HAP-1 (cell line): ENCODE results near the gene CAPN11.

Experiments
- DNase-seq, 2 experiments: peaks; one replicate each; pipeline ENCODE4 v3.0.0-alpha.2; 2016 to 2020; ENCODE audit warnings: low spot score in 2 of 2
- H3K27me3 ChIP-seq: fragments of 250-450 bp; sonication (Bioruptor Pico); 2 replicates; pipeline ENCODE4 v1.5.1; 2020; ENCODE audit warnings: low read depth, mild to moderate bottlenecking, moderate library complexity
- H3K36me3 ChIP-seq: fragments of 250-450 bp; sonication (Bioruptor Pico); replicated peaks from 2 replicates; pipeline ENCODE4 v1.5.1; 2020; ENCODE audit warnings: mild to moderate bottlenecking
- H3K4me1 ChIP-seq: fragments of 250-450 bp; sonication (Bioruptor Pico); 2 replicates; pipeline ENCODE4 v1.5.1; 2020; ENCODE audit warnings: mild to moderate bottlenecking
- H3K4me3 ChIP-seq: fragments of 250-450 bp; sonication (Bioruptor Pico); 2 replicates; pipeline ENCODE4 v1.5.1; 2020; ENCODE audit warnings: mild to moderate bottlenecking, moderate library complexity
- H3K9me3 ChIP-seq: fragments of 250-450 bp; sonication (Bioruptor Pico); 2 replicates; pipeline ENCODE4 v1.5.1; 2020; ENCODE audit warnings: mild to moderate bottlenecking, moderate library complexity
- in situ Hi-C: fragments of 300-500 bp; cut with MboI; formaldehyde crosslinking; loops from 3 replicates; pipeline ENCODE4 v1.14.3; 2020; ENCODE audit warnings: low sequenced_read_pairs, inconsistent platforms, mixed read lengths

The CAPN11 gene

DNA sequence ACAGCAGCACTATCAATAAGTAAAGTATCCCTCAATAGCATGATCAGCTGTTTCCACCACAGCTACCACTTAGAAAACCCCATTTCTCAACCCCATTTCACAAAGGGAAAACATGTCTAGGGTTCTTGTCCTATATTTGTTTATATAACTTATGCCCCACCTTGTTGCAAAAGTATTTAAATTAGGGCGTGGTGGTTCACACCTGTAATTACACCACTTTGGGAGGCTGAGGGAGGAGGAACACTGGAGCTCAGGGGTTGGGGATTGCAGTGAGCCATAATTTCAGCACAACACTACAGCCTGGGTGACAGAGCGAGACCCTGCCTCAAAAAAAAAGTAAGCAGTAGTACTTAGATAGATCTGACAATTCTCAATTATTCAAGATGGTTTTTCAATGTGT is 35.1 kb upstream of the CAPN11 start:
- in situ Hi-C loops, result no loop called here
- Histone ChIP-seq H3K4me1 (peaks cover 40% of the 10 kb centered on the region), H3K9me3 (no peaks in the 10 kb centered on the region), H3K27me3 (no peaks in the 10 kb centered on the region), H3K36me3 (peaks cover 7% of the 10 kb centered on the region), H3K4me3 (no peak overlapping the region)
- no peak for DNase-seq

DNA sequence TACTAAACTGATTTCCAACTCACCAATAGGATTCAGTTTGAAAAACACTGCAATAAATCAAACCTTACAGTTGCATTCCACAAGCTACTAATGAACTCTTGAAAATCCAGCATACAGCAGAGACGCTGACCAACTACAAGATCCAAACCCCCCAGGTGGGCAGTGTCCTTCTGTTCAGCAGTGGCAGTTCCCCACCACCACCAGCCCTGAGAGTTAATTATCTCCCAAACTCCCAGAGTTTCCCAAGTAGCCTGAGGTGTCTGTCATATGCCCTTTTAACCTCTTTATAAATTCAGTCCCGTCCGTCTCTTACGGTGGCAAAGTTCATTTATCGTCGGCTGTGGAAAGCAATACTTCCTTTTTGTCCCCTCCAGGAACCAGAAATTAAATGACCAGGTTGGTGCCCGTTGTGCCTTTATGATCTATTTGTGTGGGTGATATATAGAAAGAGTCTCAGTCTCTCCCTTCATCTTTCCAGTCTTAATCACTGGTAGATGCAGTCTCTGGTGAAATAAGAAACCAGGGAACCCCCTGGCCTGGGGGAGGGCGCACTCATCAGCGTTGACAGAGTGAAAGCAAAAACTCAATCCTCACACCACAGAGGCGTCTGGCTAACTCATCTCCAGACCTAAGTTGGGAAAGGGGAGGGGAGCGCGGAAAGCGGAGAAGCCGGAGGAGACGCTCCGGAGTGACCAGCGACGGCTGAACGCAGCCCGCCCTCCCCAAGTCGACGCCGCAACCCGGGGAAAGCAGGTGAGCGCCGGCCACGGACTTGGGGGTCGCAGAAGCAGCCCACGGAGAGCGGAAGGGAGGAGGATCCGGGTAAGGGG is 32.1 kb upstream of the CAPN11 start:
- peaks cover 7% of the 10 kb centered on the region for H3K36me3 ChIP-seq
- in situ Hi-C loops, result no loop called here
- H3K4me3 ChIP-seq, result peak overlapping the region; percentile 82
- H3K9me3 ChIP-seq, result no peaks in the 10 kb centered on the region
- no peaks in the 10 kb centered on the region for H3K27me3 ChIP-seq
- H3K4me1 ChIP-seq, result peaks cover 40% of the 10 kb centered on the region
- DNase-seq, result peak; percentile 39 to 72

DNA sequence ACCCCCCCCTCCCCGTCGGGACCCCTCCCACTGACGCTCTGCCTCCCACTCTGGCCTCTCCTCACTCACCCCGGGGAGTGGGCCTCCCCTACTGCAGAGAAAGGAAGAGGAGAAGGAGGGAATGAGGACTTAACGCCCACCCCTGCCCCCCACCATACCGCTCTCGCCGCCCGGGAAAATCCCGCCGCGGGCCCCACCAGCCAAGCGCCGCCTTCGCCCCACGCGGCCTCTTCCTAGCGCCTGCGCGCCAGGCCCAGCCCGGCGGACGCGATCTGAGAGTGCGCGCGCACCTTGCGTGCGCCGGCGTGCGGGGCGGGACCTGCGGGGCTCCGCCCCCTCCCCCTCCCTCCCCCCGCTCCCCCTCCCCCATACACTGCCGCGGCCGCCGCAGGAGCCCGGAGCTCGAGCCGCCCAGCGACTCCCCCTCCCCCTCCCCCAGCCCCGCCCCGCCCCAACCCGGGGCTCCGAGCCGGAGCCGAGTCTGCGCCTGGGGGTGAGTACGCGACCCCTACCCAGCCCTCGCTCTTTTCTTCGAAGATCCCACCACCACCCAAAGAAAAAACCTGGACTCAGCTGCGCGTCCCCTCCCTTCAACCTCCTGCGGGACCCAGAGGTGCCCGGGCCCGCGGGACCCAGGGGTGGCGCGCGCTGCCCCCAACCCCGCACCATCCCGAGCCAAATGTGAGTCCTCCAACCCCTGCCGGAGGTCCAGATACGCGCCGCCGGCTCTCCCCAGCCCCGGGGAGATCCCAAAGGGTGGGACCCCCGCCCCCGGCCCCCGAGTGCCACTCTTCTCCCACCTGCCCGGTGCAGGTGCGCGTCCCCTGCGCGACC is 31.2 kb upstream of the CAPN11 start, which contains the start of the genes MRPL14 and TMEM63B:
TSS of gene MRPL14 (minus strand) at position 267 of the 834 bp plus-strand sequence. CDS start 10,841 bp downstream, outside the sequence.
TSS of gene TMEM63B (plus strand) at position 369 of the 834 bp plus-strand sequence. CDS start 7,031 bp downstream, outside the sequence.
- Histone ChIP-seq H3K9me3 (no peaks in the 10 kb centered on the region), H3K27me3 (no peaks in the 10 kb centered on the region), H3K4me1 (peaks cover 37% of the 10 kb centered on the region), H3K4me3 (peak within 1 kb of the TSS; percentile 82), H3K36me3 (peaks cover 7% of the 10 kb centered on the region)
- DNase-seq, result peak; percentile 81 to 89
- in situ Hi-C loops, result no loop called here

DNA sequence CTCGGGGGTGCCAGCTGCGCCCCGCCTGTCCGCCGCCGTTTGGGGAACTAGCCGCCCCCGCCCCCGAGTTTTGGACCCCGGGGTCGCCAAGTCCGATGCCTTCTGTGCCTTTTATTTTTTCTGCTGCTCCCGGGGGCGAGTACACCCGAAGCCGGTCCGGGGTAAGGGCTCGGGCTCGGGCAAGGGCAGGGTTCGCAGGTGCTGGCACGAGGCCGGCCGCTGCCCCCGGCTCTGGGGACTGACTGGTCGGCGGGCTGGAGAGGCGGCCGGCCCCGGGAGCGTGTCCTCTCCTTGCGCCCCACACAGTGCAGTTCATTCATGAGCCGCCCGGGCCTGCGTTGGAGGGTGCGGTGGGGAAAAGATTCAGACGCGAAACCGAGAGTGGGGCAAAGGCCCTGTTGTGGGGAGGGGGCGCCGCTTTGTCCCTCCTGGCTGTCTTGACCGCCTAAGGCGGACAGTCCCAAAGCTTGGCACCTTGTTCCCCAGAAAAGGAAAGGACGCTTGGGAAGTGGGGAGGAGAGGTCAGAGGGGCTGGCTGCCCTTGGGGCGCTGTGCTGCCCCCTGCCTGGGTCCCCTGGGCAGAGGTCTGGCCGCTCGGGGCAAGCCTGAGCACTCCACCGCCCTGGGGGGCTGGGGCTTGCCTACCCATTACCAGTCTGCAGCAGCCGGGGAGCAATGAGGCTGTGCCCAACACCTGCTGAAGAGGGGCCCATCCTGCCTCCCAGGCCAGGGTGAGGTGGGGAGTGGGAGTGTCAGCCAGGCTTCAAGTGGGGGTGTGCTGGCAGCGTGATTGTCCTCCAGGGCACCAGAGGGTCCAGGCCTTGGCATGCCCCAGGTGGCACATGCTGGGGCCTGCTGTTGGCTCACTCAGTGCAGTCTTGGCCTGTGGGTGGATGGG is 30.4 kb upstream of the CAPN11 start:
- peak in 1 of 2 experiments; percentile 64 for DNase-seq
- H3K27me3 ChIP-seq, result no peaks in the 10 kb centered on the region
- in situ Hi-C loops, result no loop called here

DNA sequence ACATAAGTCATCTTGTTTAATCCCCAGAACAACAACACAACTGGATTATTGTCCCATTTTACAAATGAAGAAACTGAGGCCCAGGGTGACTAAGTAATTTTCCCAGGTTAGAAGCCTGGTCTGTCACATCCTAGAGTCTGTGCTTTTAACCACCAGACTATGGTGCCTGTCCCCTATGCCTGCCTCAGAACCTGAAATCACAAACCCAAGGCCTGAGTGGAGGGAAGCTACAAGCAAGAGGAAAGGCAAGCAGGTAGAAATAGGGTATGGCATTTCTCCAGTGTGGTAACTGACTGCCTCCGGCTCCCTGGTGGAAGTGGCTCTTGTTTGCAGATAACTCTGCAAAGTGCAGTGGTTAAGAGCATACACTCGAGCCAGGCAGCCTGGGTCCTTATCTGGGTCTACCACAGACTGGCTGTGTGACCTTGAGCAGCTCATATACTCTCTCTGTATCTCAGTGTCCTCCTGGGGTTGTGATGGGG is 28.7 kb upstream of the CAPN11 start:
- H3K4me1 ChIP-seq, result peaks cover 16% of the 10 kb centered on the region
- no peak for DNase-seq
- H3K9me3 ChIP-seq, result no peaks in the 10 kb centered on the region
- no peak overlapping the region for H3K4me3 ChIP-seq
- no peaks in the 10 kb centered on the region for H3K27me3 ChIP-seq
- H3K36me3 ChIP-seq, result no peaks in the 10 kb centered on the region; the same call in none of the 2 replicates
- in situ Hi-C loops, result no loop called here

More for the DNA sequence above, 30.4 kb upstream of the CAPN11 start:
- Histone ChIP-seq H3K9me3 (no peaks in the 10 kb centered on the region), H3K4me1 (peaks cover 30% of the 10 kb centered on the region), H3K36me3 (peaks cover 7% of the 10 kb centered on the region), H3K4me3 (peak overlapping the region; percentile 82)

DNA sequence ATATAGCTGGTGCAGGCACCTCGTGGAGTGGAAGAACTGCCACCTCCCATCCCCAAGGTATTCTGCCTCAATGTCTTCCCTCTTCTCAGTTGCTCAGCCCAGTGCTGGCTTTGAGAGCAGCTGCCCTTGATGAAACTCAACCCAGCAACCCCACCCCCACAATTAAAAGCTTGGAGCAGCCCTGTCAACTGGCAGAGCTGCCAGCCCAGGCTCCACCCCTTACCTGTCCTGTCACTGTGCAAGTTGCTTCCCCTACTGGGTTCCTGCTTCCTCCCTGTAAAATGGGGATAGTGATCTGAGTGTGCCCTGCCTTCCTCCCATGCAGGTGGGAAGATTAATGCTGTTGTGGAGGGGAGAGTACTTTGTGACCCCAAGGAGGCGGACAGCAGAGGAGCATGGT is 26.7 kb upstream of the CAPN11 start:
- no peak for DNase-seq
- in situ Hi-C loops, result no loop called here
- no peaks in the 10 kb centered on the region for H3K9me3 ChIP-seq
- H3K27me3 ChIP-seq, result no peaks in the 10 kb centered on the region
- no peak overlapping the region for H3K4me3 ChIP-seq
- peaks cover 7% of the 10 kb centered on the region for H3K4me1 ChIP-seq
- H3K36me3 ChIP-seq, result no peaks in the 10 kb centered on the region; the same call in 1 of the 2 replicates

DNA sequence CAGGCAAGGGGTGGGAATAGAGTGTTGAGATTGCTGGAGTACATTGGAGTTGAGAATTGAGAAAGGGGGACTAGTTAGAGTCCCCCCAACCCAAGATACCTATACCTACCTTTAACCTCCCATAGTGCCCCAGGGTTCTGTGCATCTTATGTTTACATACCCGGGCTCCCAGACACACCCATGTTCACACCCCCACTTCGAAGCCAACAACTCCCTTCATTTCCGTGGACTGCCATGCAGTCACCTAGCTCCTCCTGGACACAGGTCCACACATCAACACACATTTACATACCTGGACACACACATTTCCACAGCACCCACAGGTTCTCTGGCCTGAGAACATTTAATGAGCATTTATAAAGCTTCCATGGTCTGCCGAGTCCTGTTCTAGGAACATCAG is 26.1 kb upstream of the CAPN11 start:
- no peak for DNase-seq
- Histone ChIP-seq H3K4me1 (peaks cover 7% of the 10 kb centered on the region), H3K27me3 (no peaks in the 10 kb centered on the region), H3K36me3 (no peaks in the 10 kb centered on the region; the same call in 1 of the 2 replicates), H3K4me3 (no peak overlapping the region), H3K9me3 (no peaks in the 10 kb centered on the region)
- in situ Hi-C loops, result no loop called here

DNA sequence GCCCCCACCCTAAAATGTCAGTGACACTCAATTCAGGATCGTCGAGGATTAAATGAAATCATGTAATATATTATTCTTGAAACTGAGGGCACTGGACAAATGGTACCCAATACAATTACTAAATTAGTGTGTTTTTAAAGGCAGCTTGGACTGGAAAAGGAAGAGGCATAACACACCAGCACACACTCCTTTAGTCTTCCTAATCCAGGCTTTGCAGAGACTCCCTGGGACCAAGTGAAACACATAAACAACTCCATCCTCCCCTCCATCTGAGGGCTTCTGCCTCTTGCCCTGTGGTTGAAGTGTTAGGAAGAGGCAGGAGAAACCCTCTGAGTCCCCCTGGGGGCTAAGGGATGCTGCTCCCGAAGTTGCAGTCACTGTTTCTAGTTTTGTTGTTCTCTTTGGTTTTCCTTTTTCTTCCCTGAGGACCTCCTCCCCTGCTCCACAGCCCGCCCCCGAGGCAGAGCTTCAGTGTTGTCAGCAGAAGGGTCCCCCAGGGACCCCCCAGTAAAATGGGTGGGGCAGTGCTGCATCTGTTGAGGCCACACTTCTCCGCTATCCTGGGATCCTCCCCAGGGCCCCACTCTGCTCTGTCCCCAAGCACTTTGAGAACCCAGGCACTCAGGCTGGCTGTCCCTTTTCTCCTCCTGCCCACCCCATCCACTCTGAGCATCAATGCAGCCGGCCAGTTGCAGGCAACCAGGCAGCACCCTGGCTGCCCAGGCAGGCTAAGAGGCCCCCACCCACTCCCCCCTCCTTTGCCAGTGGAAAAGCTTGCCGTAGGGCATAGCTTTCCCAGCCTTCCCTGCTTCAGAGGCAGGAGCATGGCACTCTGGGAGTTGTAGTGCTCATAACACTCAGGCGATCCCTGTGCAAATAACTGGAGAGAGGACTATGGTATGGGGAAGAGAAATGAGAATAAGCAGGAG is 25.4 kb upstream of the CAPN11 start:
- Histone ChIP-seq H3K27me3 (no peaks in the 10 kb centered on the region), H3K4me1 (peaks cover 6% of the 10 kb centered on the region), H3K36me3 (no peaks in the 10 kb centered on the region; the same call in 1 of the 2 replicates), H3K4me3 (no peak overlapping the region), H3K9me3 (no peaks in the 10 kb centered on the region)
- in situ Hi-C loops, result no loop called here
- peak; percentile 28 to 73 for DNase-seq

DNA sequence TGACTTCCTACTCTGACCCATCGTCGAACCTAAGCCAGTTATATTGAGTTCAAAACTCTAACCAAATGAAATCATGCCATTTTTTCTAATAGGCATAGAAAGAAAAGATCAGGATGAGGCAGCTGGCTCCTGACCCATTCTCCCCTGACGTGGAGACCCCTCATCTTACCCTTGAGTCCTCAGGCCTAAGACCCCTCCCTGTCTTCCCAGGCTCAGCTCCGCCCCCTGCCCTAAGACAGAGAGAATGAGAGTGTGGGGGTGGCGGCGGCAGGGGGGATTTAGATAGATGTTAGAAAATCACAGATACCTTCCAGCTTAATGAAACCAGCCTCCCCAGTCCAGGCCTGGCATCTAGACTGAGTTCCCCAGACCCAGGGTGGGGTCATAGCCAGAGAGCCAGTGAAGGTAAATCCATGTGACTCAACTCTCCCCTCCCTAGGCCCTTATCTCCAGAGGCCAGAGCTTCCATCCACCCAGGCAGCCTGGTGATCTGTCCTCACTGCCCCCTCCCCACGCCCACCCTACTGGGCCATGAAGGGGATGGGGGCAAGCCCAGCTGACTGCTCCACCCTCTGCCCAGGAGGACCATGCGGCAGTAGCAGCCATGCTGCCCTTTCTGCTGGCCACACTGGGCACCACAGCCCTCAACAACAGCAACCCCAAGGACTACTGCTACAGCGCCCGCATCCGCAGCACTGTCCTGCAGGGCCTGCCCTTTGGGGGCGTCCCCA is 24.5 kb upstream of the CAPN11 start:
- Histone ChIP-seq H3K27me3 (no peaks in the 10 kb centered on the region), H3K9me3 (no peaks in the 10 kb centered on the region), H3K36me3 (no peaks in the 10 kb centered on the region; the same call in 1 of the 2 replicates), H3K4me1 (no peaks in the 10 kb centered on the region; the same call in none of the 2 replicates), H3K4me3 (no peak overlapping the region)
- DNase-seq, result no peak
- in situ Hi-C loops, result no loop called here

DNA sequence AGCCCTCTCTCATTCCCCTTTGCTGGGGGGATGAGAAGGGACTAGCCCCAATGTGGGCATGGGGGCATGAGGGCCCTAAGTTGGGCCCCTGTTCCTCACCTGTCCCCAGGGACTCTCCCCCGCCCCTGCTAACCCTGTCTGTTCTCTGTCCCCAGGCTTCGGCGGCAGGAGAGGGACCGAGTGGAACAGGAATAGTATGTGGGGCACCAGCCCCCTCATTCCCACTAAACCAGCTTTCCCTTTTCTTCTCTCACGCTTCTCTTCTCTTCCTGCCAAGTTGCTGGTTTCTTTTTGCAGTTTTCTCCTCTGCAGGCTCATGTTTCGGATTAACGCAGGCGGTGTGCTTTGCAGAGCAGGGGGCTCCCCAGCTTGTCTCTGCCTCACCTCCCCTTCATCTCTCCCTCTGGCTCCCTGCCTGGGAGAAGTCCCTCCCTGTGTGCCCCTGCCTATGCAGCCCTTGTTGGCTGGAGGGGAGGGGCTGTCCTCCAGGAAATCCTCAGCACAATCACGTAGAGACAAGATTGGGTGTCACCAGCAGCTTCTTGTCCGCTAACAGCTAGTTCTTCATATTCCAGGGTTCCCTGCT is 23.4 kb upstream of the CAPN11 start:
- Histone ChIP-seq H3K4me3 (no peak overlapping the region), H3K9me3 (no peaks in the 10 kb centered on the region), H3K4me1 (no peaks in the 10 kb centered on the region; the same call in none of the 2 replicates), H3K36me3 (no peaks in the 10 kb centered on the region; the same call in 1 of the 2 replicates), H3K27me3 (no peaks in the 10 kb centered on the region)
- in situ Hi-C loops, result no loop called here
- DNase-seq, result no peak

DNA sequence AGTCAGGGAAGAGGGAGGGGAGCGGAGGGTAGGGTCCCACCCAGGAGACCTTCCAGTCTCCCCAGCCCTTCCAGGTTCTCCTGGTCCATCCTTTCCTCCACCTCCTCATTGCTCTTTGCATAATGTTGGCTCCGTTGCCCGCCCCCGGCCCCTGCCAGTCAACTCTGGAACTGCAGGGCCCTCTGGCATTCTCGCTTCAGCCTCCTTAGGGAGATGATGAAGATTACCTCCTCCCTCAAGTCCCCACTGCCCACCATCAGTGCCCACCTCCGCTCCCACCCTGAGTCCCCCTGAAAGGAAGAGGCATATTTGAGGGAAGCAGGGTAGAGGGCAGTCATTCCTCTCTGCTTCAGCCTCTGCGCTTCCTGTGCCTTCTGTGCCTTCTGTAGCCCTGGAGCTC is 22.7 kb upstream of the CAPN11 start:
- in situ Hi-C loops, result no loop called here
- no peak overlapping the region for H3K4me3 ChIP-seq
- H3K27me3 ChIP-seq, result no peaks in the 10 kb centered on the region
- no peaks in the 10 kb centered on the region for H3K9me3 ChIP-seq
- DNase-seq, result no peak
- H3K4me1 ChIP-seq, result no peaks in the 10 kb centered on the region; the same call in none of the 2 replicates
- H3K36me3 ChIP-seq, result no peaks in the 10 kb centered on the region; the same call in 1 of the 2 replicates
